NK-92 (cell line): ENCODE measurements around the gene HID1.

Experiments used
- DNase-seq: peaks from one replicate; lab custom pipeline; 2025; ENCODE audit not compliant: unreplicated experiment; lab: John Stamatoyannopoulos, UW

Gene HID1

DNA sequence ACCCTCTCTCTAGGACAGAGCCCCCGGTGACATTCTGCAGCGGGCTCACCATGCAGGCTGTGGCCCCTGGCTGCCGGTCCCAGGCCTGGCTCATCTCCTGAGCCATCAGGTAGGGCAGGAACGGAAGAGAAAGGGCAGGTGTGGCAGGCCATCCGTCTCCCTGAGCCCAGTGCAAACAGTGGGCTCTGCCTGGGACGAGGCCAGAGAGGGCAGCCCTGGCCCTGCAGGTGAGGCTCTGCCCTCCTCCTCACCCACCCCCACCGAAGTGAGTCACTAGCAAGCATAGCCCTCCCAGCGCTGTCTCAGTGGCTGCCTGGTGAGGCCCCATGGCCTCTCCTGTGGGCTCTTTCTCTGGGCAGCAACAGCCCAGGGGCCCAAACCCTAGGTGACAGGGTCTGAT lies 22.4 kb downstream of the HID1 start:
- DNase-seq: no peak

- DNase-seq: no peak
Measured at GRCh38 chr17:74949455-74950115, 23.0 kb downstream of the HID1 start.

DNA sequence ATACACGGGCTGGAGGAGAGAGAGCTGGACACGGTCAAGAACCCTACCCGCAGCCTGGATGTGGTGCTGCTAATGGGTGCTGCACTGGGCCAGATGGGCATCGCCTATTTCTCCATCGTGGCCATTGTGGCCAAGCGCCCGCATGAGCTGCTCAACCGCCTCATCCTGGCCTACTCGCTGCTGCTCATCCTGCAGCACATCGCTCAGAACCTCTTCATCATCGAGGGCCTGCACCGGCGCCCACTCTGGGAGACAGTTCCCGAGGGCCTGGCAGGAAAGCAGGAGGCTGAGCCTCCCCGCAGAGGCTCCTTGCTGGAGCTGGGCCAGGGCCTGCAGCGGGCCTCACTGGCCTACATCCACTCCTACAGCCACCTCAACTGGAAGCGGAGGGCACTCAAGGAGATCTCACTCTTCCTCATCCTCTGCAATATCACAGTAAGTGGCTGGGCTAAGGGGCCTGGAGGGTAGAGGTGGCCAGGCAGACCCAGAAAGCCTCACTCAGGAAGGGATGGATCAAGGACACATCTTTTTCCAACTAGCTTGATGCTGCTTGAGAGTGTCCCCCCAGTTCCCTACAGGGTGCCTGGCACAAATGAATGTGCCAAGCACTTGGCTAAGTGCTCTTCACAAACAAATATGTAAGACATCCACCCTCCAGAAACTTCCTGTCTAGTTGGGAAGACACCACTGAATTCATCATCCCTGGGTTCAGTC lies 25.4 kb downstream of the HID1 start:
- no peak for DNase-seq

- DNase-seq: no peak
Measured at GRCh38 chr17:74946641-74947040, 25.9 kb downstream of the HID1 start.

- DNase-seq: no peak
Measured at GRCh38 chr17:74945543-74945942, 27.0 kb downstream of the HID1 start.

- DNase-seq: no peak
Measured at GRCh38 chr17:74943808-74944522, 28.6 kb downstream of the HID1 start.

DNA sequence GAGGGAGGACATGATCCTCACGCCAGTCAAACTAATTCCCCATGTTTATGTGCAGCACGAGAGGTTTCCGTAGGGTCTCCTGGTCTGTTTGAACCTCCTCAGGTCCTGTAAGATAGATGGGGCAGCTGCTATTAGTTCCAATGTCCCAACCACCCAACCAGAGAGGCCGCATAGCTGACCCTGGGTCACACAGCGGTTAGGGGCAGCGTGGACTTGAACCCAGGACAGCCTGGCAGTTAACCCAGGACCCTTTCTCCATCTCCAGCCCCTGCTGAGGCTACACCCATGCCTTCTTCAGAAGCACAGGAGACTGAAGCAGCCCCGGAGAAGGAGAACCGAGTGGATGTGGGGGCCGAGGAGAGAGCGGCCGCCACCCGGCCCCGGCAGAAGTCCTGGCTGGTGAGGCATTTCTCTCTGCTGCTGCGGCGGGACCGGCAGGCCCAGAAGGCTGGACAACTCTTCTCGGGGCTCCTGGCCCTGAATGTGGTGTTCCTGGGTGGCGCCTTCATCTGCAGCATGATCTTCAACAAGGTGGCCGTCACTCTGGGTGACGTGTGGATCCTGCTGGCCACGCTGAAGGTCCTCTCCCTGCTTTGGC lies 31.3 kb downstream of the HID1 start:
- no peak for DNase-seq

GRCh38 chr17:74939534-74939933 lies 33.0 kb downstream of the HID1 start:
- DNase-seq: no peak

DNA sequence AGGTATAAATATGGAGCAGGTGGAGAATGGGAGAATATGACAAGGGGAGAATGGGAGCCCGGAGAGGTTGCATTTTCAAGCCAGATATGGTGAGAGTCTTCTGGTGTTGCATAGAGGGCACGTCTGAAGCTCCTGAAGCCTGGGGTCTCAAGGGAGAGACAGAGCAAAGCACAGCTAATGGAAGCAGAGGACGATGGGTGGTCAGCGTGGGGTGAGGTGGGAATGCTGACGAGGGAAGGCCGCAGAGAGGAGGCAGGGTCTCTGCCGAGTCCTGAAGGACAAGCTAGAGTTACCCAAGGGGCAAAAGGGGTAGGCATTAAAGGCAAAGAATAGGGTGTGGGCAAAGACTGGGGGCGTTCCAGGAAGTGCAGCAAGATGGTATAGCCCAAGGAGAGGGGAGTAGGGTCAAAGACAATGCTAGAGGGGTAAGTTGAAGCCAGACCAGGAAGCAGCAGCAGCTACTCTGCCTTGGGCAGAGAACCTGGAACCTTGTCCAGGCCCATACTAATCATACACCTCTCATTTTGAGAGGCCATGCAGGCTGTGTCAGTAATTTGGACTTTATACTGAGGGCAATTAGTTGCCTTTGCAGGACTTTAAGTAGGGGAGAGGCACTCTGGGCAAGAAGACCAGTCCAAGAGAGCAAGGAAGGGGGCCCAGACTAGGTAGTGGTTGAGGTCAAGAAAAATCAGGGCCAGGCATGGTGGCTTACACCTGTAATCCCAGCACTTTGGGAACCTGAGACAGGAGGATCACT lies 34.2 kb downstream of the HID1 start:
- DNase-seq: no peak

GRCh38 chr17:74937064-74938051 lies 35.2 kb downstream of the HID1 start:
- DNase-seq: no peak

- no peak for DNase-seq
Measured at GRCh38 chr17:74936470-74936799, 36.1 kb downstream of the HID1 start.

DNA sequence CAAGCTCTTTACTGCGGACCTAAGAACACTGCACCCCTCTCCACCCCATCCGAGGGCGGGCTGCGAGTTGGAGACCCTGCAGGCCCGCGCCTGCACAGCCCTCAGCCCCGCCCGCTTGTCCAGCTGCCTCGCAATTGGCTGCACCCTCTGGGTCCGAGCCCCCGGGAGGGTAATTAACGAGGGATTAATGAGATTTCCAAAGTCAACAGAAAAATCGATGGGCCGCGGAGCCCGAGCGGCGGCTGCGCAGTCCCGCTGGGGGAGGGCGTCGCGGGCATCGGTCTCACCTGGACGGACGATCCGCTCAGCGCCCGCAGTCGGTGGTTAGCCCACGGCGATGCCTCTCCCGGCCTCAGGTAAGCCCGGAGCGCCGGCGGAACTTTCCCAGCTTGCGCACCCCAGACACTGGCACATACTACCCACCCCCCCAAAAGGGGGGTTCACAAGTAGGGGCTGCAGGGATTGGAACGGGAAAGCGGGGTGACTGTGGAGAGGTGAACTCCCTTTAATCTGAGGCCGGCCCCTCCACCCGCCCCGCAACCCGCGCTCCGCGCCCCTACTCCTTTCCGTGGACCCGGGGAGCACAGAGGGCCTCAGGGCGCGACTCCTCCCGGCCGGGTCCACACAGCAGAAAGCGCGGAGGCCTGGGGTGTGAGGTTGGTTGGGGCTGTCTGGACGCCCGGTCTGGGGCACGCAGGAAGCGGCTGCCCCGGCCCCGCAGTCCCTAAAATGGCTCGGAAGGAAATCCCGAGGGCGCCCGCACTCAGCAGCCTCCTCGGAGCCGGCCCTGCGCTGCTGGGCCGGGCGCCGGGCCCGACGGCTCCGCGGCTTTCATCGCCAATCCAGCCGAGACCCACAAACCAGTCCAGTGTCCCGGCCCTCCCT lies 36.7 kb downstream of the HID1 start, which contains the start of gene OTOP3:
Gene OTOP3, plus strand, starts transcription at position 314 of the 885 bp plus-strand sequence. Its CDS starts 24 bp downstream, at position 338.
- DNase-seq: no peak

GRCh38 chr17:74935048-74935447 lies 37.5 kb downstream of the HID1 start:
- DNase-seq: no peak

- no peak for DNase-seq
Measured at GRCh38 chr17:74930535-74931036, 42.0 kb downstream of the HID1 start.

DNA sequence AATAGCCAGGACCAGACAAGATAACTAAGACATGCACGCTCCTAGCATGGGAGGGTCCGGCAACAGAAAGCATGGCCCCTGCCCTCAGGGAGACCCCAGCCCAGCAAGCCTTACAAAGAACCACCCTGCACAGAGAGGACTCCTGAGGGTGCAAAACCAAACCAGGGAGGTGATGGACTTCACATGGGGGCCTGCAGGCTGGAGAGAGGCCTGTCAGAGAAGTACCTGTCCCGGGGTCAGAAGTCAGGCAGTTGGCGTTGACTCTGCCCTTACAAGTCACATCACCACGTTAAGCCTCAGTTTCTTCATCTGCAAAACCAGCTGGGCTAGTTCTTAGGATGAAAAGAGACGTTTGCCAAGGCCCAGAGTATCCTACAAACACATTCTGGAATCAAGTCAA lies 43.8 kb downstream of the HID1 start:
- no peak for DNase-seq

- DNase-seq: no peak
Measured at GRCh38 chr17:74925242-74925641, 47.3 kb downstream of the HID1 start.

GRCh38 chr17:74924250-74924948 lies 48.2 kb downstream of the HID1 start, which contains the start of gene OTOP2:
TSS of gene OTOP2 (plus strand) at chr17:74924273. CDS start at chr17:74924633, 360 bp downstream.
- no peak for DNase-seq
